Prostate gland (tissue), 2 donors: ENCODE data around the gene LBHD1. TPM values are rescaled to one million over a fixed set of nuclear protein-coding genes. Genes with fewer than 3 reads are reported as not detected.

Experiments used
- DNase-seq: peaks from one replicate; pipeline ENCODE4 v3.0.0-alpha.2; 2019; ENCODE audit warnings: low spot score
- H3K27ac ChIP-seq, 2 donors: fragments of 200-600 bp; sonication (generic); 2 replicates each; pipeline ENCODE4 v1.5.1; 2017 to 2019
- H3K27me3 ChIP-seq: fragments of 200-600 bp; sonication (generic); replicated peaks from 2 replicates; pipeline ENCODE4 v1.5.1; 2019; ENCODE audit not compliant: insufficient read depth
- H3K36me3 ChIP-seq, 2 donors: fragments of 200-600 bp; sonication (generic); 1 replicate in 1 of 2; 2 replicates in 1 of 2; pipeline versions ENCODE4 v1.5.1 to v1.8.1; 2017 to 2019
- H3K4me1 ChIP-seq: fragments of 200-600 bp; sonication (generic); replicated peaks from 2 replicates; pipeline ENCODE4 v1.5.1; 2019
- H3K4me3 ChIP-seq, 2 donors: fragments of 200-600 bp; sonication (generic); 2 replicates each; pipeline ENCODE4 v1.5.1; 2017 to 2019
- H3K9me3 ChIP-seq: fragments of 200-600 bp; sonication (generic); 2 replicates; pipeline ENCODE4 v1.5.1; 2017
- POLR2A ChIP-seq: fragments of 450-650 bp; IDR thresholded peaks from one replicate; pipeline ENCODE4 v1.6.1; 2016; ENCODE audit warnings: antibody characterized with exemption, mild to moderate bottlenecking
- POLR2AphosphoS5 ChIP-seq: sonication (generic); formaldehyde crosslinking; IDR thresholded peaks from one replicate; pipeline ENCODE4 v1.6.1; 2017; ENCODE audit warnings: antibody characterized with exemption
- WGBS: methylation state at CpG from one replicate; pipeline ENCODE4 v1.1.5; 2018; 5-methylcytosine and 5-hydroxymethylcytosine counted together
- intact Hi-C: fragments of 100-400 bp; cut with DNase I; formaldehyde crosslinking; loops from one replicate; pipeline ENCODE4 v1.14.2; 2022
- total RNA-seq, 2 donors: library from RNA; depleted of rRNA; stranded (reverse); fragments of >200 nt; gene quantifications; one replicate each; pipeline ENCODE4 v1.1.0, GENCODE V29; 2016
- TF ChIP-seq, protein P1 (sequence below), 4 experiments: fragments of 200-600 bp in 2 of 4; fragments of 450-650 bp in 2 of 4; sonication (generic) in 2 of 4; IDR thresholded peaks; 1 replicate in 3 of 4; 2 replicates in 1 of 4; pipeline ENCODE4 v1.5.1; 2016 to 2019; ENCODE audit warnings: antibody characterized with exemption in 4 of 4, mild to moderate bottlenecking in 2 of 4, moderate library complexity in 2 of 4

Gene LBHD1
- total RNA-seq, 2 donors from 2014 or later = 7.1 to 10.2 TPM

- H3K27ac ChIP-seq = peak overlapping the region; percentile 94 to 96
- DNase-seq = peak; percentile 97
- peak overlapping the region; percentile 35 to 50 for H3K4me3 ChIP-seq
- no peaks in the 10 kb centered on the region for H3K27me3 ChIP-seq
- 2% methylated on average over 47 of the region's 47 CpGs for WGBS
- TF ChIP-seq, protein P1, sequence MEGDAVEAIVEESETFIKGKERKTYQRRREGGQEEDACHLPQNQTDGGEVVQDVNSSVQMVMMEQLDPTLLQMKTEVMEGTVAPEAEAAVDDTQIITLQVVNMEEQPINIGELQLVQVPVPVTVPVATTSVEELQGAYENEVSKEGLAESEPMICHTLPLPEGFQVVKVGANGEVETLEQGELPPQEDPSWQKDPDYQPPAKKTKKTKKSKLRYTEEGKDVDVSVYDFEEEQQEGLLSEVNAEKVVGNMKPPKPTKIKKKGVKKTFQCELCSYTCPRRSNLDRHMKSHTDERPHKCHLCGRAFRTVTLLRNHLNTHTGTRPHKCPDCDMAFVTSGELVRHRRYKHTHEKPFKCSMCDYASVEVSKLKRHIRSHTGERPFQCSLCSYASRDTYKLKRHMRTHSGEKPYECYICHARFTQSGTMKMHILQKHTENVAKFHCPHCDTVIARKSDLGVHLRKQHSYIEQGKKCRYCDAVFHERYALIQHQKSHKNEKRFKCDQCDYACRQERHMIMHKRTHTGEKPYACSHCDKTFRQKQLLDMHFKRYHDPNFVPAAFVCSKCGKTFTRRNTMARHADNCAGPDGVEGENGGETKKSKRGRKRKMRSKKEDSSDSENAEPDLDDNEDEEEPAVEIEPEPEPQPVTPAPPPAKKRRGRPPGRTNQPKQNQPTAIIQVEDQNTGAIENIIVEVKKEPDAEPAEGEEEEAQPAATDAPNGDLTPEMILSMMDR (IDR thresholded peaks at IDR 0.05) = peak in 3 of 4 experiments; percentile 21 to 30 (median 23)
- peak; percentile 97 for TF ChIP-seq POLR2AphosphoS5
- TF ChIP-seq POLR2A = peak; percentile 73
- peaks cover 14% of the 10 kb centered on the region for H3K4me1 ChIP-seq
- intact Hi-C loops = loop anchor here (5.0 kb wide), 1 partner anchor 107 kb away; the partner anchor contains the start of gene MTA2
- peaks cover 0 to 8% of the 10 kb centered on the region in 2 donors for H3K36me3 ChIP-seq
- H3K9me3 ChIP-seq = no peaks in the 10 kb centered on the region
Measured at GRCh38 chr11:62709247-62710000, 37.4 kb upstream of the LBHD1 start.

DNA sequence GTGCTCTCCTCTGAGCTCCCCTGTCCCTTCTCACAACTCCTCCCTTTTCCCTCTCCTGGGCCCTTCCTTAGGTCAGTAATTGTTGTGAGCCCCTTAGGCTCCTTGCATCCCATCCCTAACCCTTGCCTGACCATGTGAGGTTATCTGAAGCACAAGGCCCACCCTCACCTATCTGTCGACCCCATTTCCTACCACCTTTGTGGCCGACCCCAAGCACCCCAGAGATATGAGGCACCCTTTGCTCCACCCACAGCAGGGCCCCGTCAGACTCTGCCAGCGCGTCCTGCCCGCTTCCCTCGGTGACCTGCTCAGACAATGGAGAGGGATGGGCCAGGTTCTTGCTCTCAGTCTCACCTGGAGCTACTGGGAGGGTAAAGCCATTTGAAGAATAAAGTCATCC, 36.7 kb upstream of the LBHD1 start:
- peak overlapping the region; percentile 35 to 50 for H3K4me3 ChIP-seq
- DNase-seq = peak; percentile 19
- intact Hi-C loops = loop anchor here (5.0 kb wide), 1 partner anchor 106 kb away; the partner anchor contains the start of gene MTA2

GRCh38 chr11:62708392-62708791, 36.3 kb upstream of the LBHD1 start:
- Histone ChIP-seq H3K9me3 (no peaks in the 10 kb centered on the region), H3K4me1 (peaks cover 14% of the 10 kb centered on the region), H3K4me3 (peak overlapping the region; percentile 35 to 50), H3K27ac (peak overlapping the region; percentile 94 to 96), H3K27me3 (no peaks in the 10 kb centered on the region), H3K36me3 (no peaks in the 10 kb centered on the region)
- intact Hi-C loops = loop anchor here (5.0 kb wide), 1 partner anchor 106 kb away; the partner anchor contains the start of gene MTA2
- DNase-seq = no peak
- WGBS = 47% methylated on average over 5 of the region's 5 CpGs
- TF ChIP-seq, protein P1 (IDR thresholded peaks at IDR 0.05) = no peak
- TF ChIP-seq POLR2AphosphoS5 (no peak), POLR2A (no peak)

More for the DNA sequence above, 36.7 kb upstream of the LBHD1 start:
- Histone ChIP-seq H3K27ac (peak overlapping the region; percentile 94 to 96), H3K27me3 (no peaks in the 10 kb centered on the region), H3K9me3 (no peaks in the 10 kb centered on the region), H3K4me1 (peaks cover 14% of the 10 kb centered on the region), H3K36me3 (peaks cover 0 to 2% of the 10 kb centered on the region in 2 donors)
- no peak for TF ChIP-seq POLR2A
- TF ChIP-seq POLR2AphosphoS5 = no peak
- TF ChIP-seq, protein P1 (IDR thresholded peaks at IDR 0.05) = no peak
- WGBS = 3% methylated on average over 7 of the region's 7 CpGs

GRCh38 chr11:62707277-62707861, 35.3 kb upstream of the LBHD1 start, which contains the start of the genes BSCL2 and GNG3:
BSCL2 (minus strand) TSS chr11:62707424; CDS start chr11:62707195, 229 bp downstream.
GNG3 (plus strand) TSS chr11:62707676; CDS start chr11:62708296, 620 bp downstream.
- WGBS = 89% methylated on average over 9 of the region's 10 CpGs
- DNase-seq = no peak
- intact Hi-C loops = loop anchor here (5.0 kb wide), 1 partner anchor 105 kb away; the partner anchor contains the start of gene MTA2
- Histone ChIP-seq H3K36me3 (no peaks in the 10 kb centered on the region), H3K9me3 (no peaks in the 10 kb centered on the region), H3K27me3 (no peaks in the 10 kb centered on the region), H3K4me1 (peaks cover 14% of the 10 kb centered on the region), H3K27ac (peak within 1 kb of the TSS; percentile 94 to 96), H3K4me3 (peak within 1 kb of the TSS; percentile 65 to 68)
- TF ChIP-seq, protein P1 (IDR thresholded peaks at IDR 0.05) = no peak
- TF ChIP-seq POLR2AphosphoS5 (no peak), POLR2A (no peak)
